ENCODE results near the gene GPA33. TPM values are rescaled to one million over a fixed set of nuclear protein-coding genes. Genes with fewer than 3 reads are reported as not detected.
A peak's percentile ranks its signal among the peaks of the same experiment; 100 is the strongest.

The GPA33 gene
- total RNA-seq, 5 donors from 2014 or later (not counting 1 experiment from before 2014, with no cell fraction given): 8.6 to 22.8 (median 17.7) TPM

DNA sequence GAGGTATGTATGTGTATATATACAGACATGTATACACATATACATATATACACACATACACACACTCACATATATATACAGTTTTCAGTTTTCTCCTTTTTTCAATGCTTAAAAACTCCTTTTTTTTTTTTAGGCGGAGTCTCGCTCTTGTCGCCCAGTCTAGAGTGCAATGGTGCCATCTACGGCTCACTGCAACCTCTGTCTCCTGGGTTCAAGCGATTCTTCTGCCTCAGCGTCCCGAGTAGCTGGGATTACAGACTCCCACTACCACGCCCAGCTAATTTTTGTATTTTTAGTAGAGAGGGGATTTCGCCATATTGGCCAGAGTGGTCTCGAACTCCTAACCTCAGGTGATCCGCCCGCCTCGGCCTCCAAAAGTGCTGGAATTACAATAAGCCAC lies 30.7 kb upstream of the GPA33 start:
- ChIA-PET CTCF (interaction anchor here (0.7 to 1.4 kb wide), 6 partner anchors 9 to 241 kb away, joined by 3 to 5 read pairs (median 4); no protein-coding TSS in a partner anchor), POLR2A (no interaction called here)
- Mint-ChIP-seq H3K36me3 (no peaks in the 10 kb centered on the region), H3K9me3 (no peaks in the 10 kb centered on the region), H3K27me3 (peaks cover 4 to 7% of the 10 kb centered on the region in 2 donors), H3K27ac (peak overlapping the region in 1 of 2 donors; percentile 66), H3K4me1 (peaks cover 0 to 4% (median 3%) of the 10 kb centered on the region in 3 donors), H3K4me3 (peak overlapping the region; percentile 80 to 87 (median 84))
- Histone ChIP-seq H3K4me3 (ENCODE audit: control insufficient read depth in 1 of 2, extremely low read depth in 1 of 2, low read length in 1 of 2) (peak overlapping the region; percentile 49 to 79), H3K4me1 (ENCODE audit: control insufficient read depth in 1 of 2, extremely low read depth in 1 of 2, insufficient read depth in 2 of 2, low read length in 2 of 2) (peaks cover 0 to 10% of the 10 kb centered on the region in 2 experiments), H3K27me3 (replicated peaks in 1 of 2; ENCODE audit: control insufficient read depth in 2 of 2, extremely low read depth in 1 of 2, insufficient read depth in 2 of 2, low read length in 1 of 2) (peaks cover 0 to 15% of the 10 kb centered on the region in 2 experiments), H3K27ac (ENCODE audit: low read length) (no peak overlapping the region), H3K36me3 (ENCODE audit: control insufficient read depth in 2 of 2, extremely low read depth in 1 of 2, insufficient read depth in 1 of 2, low read length in 1 of 2) (no peaks in the 10 kb centered on the region), H3K9me3 (no peaks in the 10 kb centered on the region)
- ATAC-seq (replicated peaks in 1 of 4) (peak in 3 of 4 experiments; percentile 55 to 75 (median 67)), DNase-seq (peak in 11 of 35 experiments; percentile 7 to 49 (median 24))
- no CpG with 5 or more reads among the region's 13 CpGs for WGBS (ENCODE audit: insufficient coverage)

DNA sequence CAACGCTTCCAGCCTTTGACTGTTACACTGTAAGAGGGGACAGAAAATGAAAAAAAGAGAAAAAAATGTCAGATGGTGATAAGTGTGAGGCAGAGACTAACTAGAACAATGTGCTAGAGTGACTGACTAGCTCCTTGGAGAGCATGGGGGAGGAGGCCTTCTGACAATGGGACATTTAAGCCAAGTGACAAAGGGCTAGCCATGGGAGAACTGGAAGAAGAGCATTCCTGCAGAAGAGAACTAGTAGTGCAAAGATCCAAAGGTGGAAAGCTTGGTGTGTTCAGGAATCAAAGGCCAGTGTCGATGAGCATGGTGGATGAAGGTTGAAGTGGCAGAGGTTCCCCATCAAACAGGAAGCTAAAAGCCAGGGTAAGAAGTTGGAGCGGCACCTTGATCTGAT lies 29.5 kb upstream of the GPA33 start:
- Histone ChIP-seq H3K27ac (ENCODE audit: low read length) (no peak overlapping the region), H3K4me3 (ENCODE audit: control insufficient read depth in 1 of 2, extremely low read depth in 1 of 2, low read length in 1 of 2) (no peak overlapping the region), H3K4me1 (ENCODE audit: control insufficient read depth in 1 of 2, extremely low read depth in 1 of 2, insufficient read depth in 2 of 2, low read length in 2 of 2) (peaks cover 0 to 10% of the 10 kb centered on the region in 2 experiments), H3K9me3 (no peaks in the 10 kb centered on the region), H3K36me3 (ENCODE audit: control insufficient read depth in 2 of 2, extremely low read depth in 1 of 2, insufficient read depth in 1 of 2, low read length in 1 of 2) (no peaks in the 10 kb centered on the region), H3K27me3 (replicated peaks in 1 of 2; ENCODE audit: control insufficient read depth in 2 of 2, extremely low read depth in 1 of 2, insufficient read depth in 2 of 2, low read length in 1 of 2) (peaks cover 0 to 13% of the 10 kb centered on the region in 2 experiments)
- no peak for DNase-seq
- no peak for ATAC-seq (replicated peaks in 1 of 4)
- ChIA-PET POLR2A (no interaction called here), CTCF (interaction anchor here in 1 of 2 donors (0.6 to 0.7 kb wide), 2 partner anchors 31 to 57 kb away, joined by 3 read pairs; no protein-coding TSS in a partner anchor)
- H3K27me3 Mint-ChIP-seq: no peaks in the 10 kb centered on the region
- H3K9me3 Mint-ChIP-seq: no peaks in the 10 kb centered on the region
- no peaks in the 10 kb centered on the region for H3K36me3 Mint-ChIP-seq
- no peak overlapping the region for H3K27ac Mint-ChIP-seq
- H3K4me1 Mint-ChIP-seq: peaks cover 0 to 4% (median 3%) of the 10 kb centered on the region in 3 donors
- H3K4me3 Mint-ChIP-seq: peak overlapping the region in 1 of 3 donors; percentile 1
- 100% methylated on average over 1 of the region's 3 CpGs for WGBS (ENCODE audit: insufficient coverage)

DNA sequence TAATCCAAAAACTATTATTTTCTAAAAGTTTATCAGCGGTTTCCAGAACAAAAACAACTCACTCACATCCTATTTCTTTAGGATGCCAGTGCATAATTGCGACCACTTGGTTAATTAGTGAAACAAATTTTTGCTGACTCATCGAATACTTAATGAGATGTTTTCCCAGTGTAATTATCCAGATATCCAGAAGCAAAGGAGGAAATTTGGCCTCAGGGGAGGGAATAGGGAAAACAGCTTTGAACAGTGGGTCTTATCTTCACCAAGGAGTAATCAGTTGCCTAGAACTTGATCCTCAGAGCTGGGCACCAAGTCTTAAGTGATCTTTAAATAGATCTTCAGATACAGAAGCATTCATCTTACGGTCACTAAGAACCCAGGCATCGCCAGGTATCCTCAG lies 28.0 kb upstream of the GPA33 start:
- Mint-ChIP-seq H3K4me1 (peaks cover 0 to 4% (median 3%) of the 10 kb centered on the region in 3 donors), H3K9me3 (no peaks in the 10 kb centered on the region), H3K36me3 (no peaks in the 10 kb centered on the region), H3K27me3 (no peaks in the 10 kb centered on the region), H3K27ac (no peak overlapping the region), H3K4me3 (no peak overlapping the region)
- 83% methylated on average over 2 of the region's 5 CpGs for WGBS (ENCODE audit: insufficient coverage)
- no peak overlapping the region for H3K27ac ChIP-seq (ENCODE audit: low read length)
- H3K27me3 ChIP-seq (replicated peaks in 1 of 2; ENCODE audit: control insufficient read depth in 2 of 2, extremely low read depth in 1 of 2, insufficient read depth in 2 of 2, low read length in 1 of 2): peaks cover 0 to 13% of the 10 kb centered on the region in 2 experiments
- ATAC-seq (replicated peaks in 1 of 4) (no peak), DNase-seq (no peak)
- no peaks in the 10 kb centered on the region for H3K36me3 ChIP-seq (ENCODE audit: control insufficient read depth in 2 of 2, extremely low read depth in 1 of 2, insufficient read depth in 1 of 2, low read length in 1 of 2)
- ChIA-PET POLR2A (no interaction called here), CTCF (interaction anchor here in 1 of 2 donors (0.9 kb wide), 1 partner anchor 10 kb away, joined by 3 read pairs; no protein-coding TSS in a partner anchor)
- no peak overlapping the region for H3K4me3 ChIP-seq (ENCODE audit: control insufficient read depth in 1 of 2, extremely low read depth in 1 of 2, low read length in 1 of 2)
- peaks cover 0 to 10% of the 10 kb centered on the region in 2 experiments for H3K4me1 ChIP-seq (ENCODE audit: control insufficient read depth in 1 of 2, extremely low read depth in 1 of 2, insufficient read depth in 2 of 2, low read length in 2 of 2)
- H3K9me3 ChIP-seq: no peaks in the 10 kb centered on the region

DNA sequence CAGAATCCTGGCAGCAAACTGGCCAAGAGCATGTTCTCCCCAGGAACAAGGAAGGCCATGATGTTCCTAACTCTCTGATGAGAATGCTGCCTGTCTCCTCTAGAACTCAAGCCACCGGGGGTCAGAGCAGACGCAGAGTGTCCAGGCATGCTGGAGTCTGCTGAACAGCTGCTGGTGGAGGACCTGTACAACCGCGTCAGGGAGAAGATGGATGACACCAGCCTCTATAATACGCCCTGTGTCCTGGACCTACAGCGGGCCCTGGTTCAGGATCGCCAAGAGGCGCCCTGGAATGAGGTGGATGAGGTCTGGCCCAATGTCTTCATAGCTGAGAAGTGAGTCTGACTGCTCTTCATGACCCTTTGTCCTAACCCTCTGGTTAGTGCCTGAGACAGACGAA lies 27.0 kb upstream of the GPA33 start:
- peaks cover 0 to 13% of the 10 kb centered on the region in 2 experiments for H3K27me3 ChIP-seq (replicated peaks in 1 of 2; ENCODE audit: control insufficient read depth in 2 of 2, extremely low read depth in 1 of 2, insufficient read depth in 2 of 2, low read length in 1 of 2)
- no peaks in the 10 kb centered on the region for H3K9me3 ChIP-seq
- H3K36me3 Mint-ChIP-seq: no peaks in the 10 kb centered on the region
- no peak overlapping the region for H3K4me3 Mint-ChIP-seq
- CTCF ChIA-PET: no interaction called here
- no peak overlapping the region for H3K4me3 ChIP-seq (ENCODE audit: control insufficient read depth in 1 of 2, extremely low read depth in 1 of 2, low read length in 1 of 2)
- H3K27ac Mint-ChIP-seq: no peak overlapping the region
- H3K9me3 Mint-ChIP-seq: no peaks in the 10 kb centered on the region
- POLR2A ChIA-PET: no interaction called here
- H3K4me1 Mint-ChIP-seq: peaks cover under 1 to 8% (median 3%) of the 10 kb centered on the region in 3 donors
- DNase-seq (no peak), ATAC-seq (replicated peaks in 1 of 4) (no peak)
- H3K27me3 Mint-ChIP-seq: no peaks in the 10 kb centered on the region
- WGBS (ENCODE audit: insufficient coverage): 93% methylated on average over 5 of the region's 9 CpGs
- no peak overlapping the region for H3K27ac ChIP-seq (ENCODE audit: low read length)
- peaks cover 0 to 10% of the 10 kb centered on the region in 2 experiments for H3K4me1 ChIP-seq (ENCODE audit: control insufficient read depth in 1 of 2, extremely low read depth in 1 of 2, insufficient read depth in 2 of 2, low read length in 2 of 2)
- no peaks in the 10 kb centered on the region for H3K36me3 ChIP-seq (ENCODE audit: control insufficient read depth in 2 of 2, extremely low read depth in 1 of 2, insufficient read depth in 1 of 2, low read length in 1 of 2)

DNA sequence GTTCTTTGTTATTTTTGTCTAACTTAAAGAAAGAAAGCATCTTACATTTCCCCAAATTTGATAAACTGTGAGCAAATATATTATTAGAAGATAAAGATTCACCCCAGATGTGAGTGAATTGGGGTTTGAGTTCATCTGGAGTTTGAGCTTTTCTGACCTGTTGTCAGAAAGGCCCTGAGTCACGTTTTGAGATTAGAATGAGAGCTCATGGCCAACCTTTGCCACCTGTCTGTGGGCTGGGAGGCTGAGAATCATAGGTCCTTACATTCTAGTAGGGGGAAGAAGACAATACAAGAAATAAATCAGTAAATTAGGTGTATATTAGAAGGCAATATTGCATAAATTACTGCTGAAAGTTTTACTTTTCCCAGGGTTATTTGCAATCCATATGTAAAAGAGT lies 26.0 kb upstream of the GPA33 start:
- H3K36me3 ChIP-seq (ENCODE audit: control insufficient read depth in 2 of 2, extremely low read depth in 1 of 2, insufficient read depth in 1 of 2, low read length in 1 of 2): no peaks in the 10 kb centered on the region
- POLR2A ChIA-PET: interaction anchor here in 1 of 2 donors (0.6 to 0.7 kb wide), 2 partner anchors 26 to 54 kb away, joined by 3 to 5 read pairs; partner anchors contain the start of gene GPA33

DNA sequence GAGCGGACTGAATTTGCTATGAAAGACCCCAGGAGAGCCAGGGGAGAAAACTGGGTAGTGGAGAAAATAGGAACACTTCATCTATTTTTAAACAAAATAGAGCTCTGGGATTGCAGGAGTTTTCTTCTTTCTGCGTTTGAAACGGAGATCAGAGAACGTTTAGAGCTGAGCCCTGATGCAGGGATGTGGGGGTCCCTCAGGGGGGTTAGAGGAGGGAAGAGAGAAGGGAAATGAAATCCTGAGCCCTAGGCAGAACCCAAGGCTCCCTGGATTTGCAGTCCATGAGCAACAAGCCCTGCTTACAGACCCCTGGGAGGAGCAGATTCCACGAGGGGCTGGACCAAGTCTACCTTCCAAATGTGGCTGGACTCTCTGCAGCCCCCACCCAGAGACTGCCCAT lies 25.5 kb upstream of the GPA33 start:
- no peak overlapping the region for H3K4me3 ChIP-seq (ENCODE audit: control insufficient read depth in 1 of 2, extremely low read depth in 1 of 2, low read length in 1 of 2)
- peaks cover 0 to 2% of the 10 kb centered on the region in 2 experiments for H3K4me1 ChIP-seq (ENCODE audit: control insufficient read depth in 1 of 2, extremely low read depth in 1 of 2, insufficient read depth in 2 of 2, low read length in 2 of 2)
- ATAC-seq (replicated peaks in 1 of 4) (no peak), DNase-seq (no peak)
- peaks cover 0 to 5% of the 10 kb centered on the region in 2 experiments for H3K27me3 ChIP-seq (replicated peaks in 1 of 2; ENCODE audit: control insufficient read depth in 2 of 2, extremely low read depth in 1 of 2, insufficient read depth in 2 of 2, low read length in 1 of 2)
- no peak overlapping the region for H3K27ac Mint-ChIP-seq
- H3K27me3 Mint-ChIP-seq: no peaks in the 10 kb centered on the region
- H3K36me3 Mint-ChIP-seq: no peaks in the 10 kb centered on the region
- WGBS (ENCODE audit: insufficient coverage): 82% methylated on average over 3 of the region's 5 CpGs
- ChIA-PET CTCF (interaction anchor here in 1 of 2 donors (0.7 kb wide), 1 partner anchor 644 kb away, joined by 3 read pairs; no protein-coding TSS in a partner anchor), POLR2A (interaction anchor here in 1 of 2 donors (0.7 kb wide), 1 partner anchor 25 kb away, joined by 3 read pairs; the partner anchor contains the start of gene GPA33)
- peaks cover 8 to 16% (median 16%) of the 10 kb centered on the region in 3 donors for H3K4me1 Mint-ChIP-seq
- H3K27ac ChIP-seq (ENCODE audit: low read length): no peak overlapping the region
- H3K4me3 Mint-ChIP-seq: no peak overlapping the region
- H3K9me3 Mint-ChIP-seq: peaks cover 0 to 10% (median 6%) of the 10 kb centered on the region in 3 donors
- no peaks in the 10 kb centered on the region for H3K9me3 ChIP-seq
- H3K36me3 ChIP-seq (ENCODE audit: control insufficient read depth in 2 of 2, extremely low read depth in 1 of 2, insufficient read depth in 1 of 2, low read length in 1 of 2): no peaks in the 10 kb centered on the region

More for the DNA sequence above, 26.0 kb upstream of the GPA33 start:
- CTCF ChIA-PET: interaction anchor here in 1 of 2 donors (0.7 kb wide), 1 partner anchor 643 kb away, joined by 3 read pairs; no protein-coding TSS in a partner anchor
- no CpG with 5 or more reads among the region's 1 CpG for WGBS (ENCODE audit: insufficient coverage)
- Mint-ChIP-seq H3K27ac (no peak overlapping the region), H3K9me3 (peaks cover 0 to 5% (median under 1%) of the 10 kb centered on the region in 3 donors), H3K36me3 (no peaks in the 10 kb centered on the region), H3K4me1 (peaks cover 2 to 14% (median 11%) of the 10 kb centered on the region in 3 donors), H3K27me3 (no peaks in the 10 kb centered on the region), H3K4me3 (no peak overlapping the region)
- ATAC-seq (replicated peaks in 1 of 4): no peak
- Histone ChIP-seq H3K4me1 (ENCODE audit: control insufficient read depth in 1 of 2, extremely low read depth in 1 of 2, insufficient read depth in 2 of 2, low read length in 2 of 2) (peaks cover 0 to 4% of the 10 kb centered on the region in 2 experiments), H3K27me3 (replicated peaks in 1 of 2; ENCODE audit: control insufficient read depth in 2 of 2, extremely low read depth in 1 of 2, insufficient read depth in 2 of 2, low read length in 1 of 2) (peaks cover 0 to 8% of the 10 kb centered on the region in 2 experiments), H3K27ac (ENCODE audit: low read length) (no peak overlapping the region), H3K4me3 (ENCODE audit: control insufficient read depth in 1 of 2, extremely low read depth in 1 of 2, low read length in 1 of 2) (no peak overlapping the region), H3K9me3 (no peaks in the 10 kb centered on the region)
- DNase-seq: no peak
